HG03108 (cell line): ENCODE measurements around the gene SCUBE3.

Experiments
- ATAC-seq: cut with Tn5 transposase; IDR thresholded peaks from one replicate; pipeline ENCODE4 v1.9.1; 2021; ENCODE audit warnings: moderate library complexity; ENCODE audit not compliant: unreplicated experiment

SCUBE3 gene

GRCh38 chr6:35209081-35209480 lies 4.7 kb upstream of the SCUBE3 start:
- no peak for ATAC-seq

GRCh38 chr6:35209622-35210247 lies 4.0 kb upstream of the SCUBE3 start:
- ATAC-seq, result no peak

DNA sequence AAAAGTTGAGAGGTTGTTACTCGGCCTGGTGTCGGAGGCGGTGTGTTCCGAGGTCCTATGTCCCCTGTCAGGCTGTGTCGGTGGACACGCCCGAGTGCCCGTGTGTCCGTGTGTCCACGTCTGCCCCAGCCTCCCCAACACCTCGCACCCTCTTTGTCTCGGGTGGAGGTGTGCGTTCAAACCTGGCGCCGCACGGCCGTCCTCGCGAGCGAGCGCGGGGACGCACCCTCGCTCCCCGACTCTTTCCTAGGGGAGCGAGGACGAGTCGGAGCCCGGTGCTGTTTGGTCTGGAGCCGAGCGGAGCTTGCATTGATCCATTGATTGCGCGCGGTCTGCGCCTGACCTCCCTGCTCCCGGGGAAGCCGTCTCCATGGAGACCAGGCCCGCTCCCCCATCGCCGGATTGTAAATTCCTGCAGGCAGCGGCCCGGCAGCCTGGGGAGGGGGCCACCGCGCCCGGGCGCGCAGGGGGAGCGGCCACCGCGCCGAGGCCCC lies 411 bp upstream of the SCUBE3 start:
- ATAC-seq, result no peak

GRCh38 chr6:35214869-35215664 lies 1.3 kb downstream of the SCUBE3 start:
- ATAC-seq, result no peak

- no peak for ATAC-seq
Observed at GRCh38 chr6:35215665-35216411, 2.1 kb downstream of the SCUBE3 start.

GRCh38 chr6:35216412-35216732 lies 2.6 kb downstream of the SCUBE3 start:
- ATAC-seq, result no peak

DNA sequence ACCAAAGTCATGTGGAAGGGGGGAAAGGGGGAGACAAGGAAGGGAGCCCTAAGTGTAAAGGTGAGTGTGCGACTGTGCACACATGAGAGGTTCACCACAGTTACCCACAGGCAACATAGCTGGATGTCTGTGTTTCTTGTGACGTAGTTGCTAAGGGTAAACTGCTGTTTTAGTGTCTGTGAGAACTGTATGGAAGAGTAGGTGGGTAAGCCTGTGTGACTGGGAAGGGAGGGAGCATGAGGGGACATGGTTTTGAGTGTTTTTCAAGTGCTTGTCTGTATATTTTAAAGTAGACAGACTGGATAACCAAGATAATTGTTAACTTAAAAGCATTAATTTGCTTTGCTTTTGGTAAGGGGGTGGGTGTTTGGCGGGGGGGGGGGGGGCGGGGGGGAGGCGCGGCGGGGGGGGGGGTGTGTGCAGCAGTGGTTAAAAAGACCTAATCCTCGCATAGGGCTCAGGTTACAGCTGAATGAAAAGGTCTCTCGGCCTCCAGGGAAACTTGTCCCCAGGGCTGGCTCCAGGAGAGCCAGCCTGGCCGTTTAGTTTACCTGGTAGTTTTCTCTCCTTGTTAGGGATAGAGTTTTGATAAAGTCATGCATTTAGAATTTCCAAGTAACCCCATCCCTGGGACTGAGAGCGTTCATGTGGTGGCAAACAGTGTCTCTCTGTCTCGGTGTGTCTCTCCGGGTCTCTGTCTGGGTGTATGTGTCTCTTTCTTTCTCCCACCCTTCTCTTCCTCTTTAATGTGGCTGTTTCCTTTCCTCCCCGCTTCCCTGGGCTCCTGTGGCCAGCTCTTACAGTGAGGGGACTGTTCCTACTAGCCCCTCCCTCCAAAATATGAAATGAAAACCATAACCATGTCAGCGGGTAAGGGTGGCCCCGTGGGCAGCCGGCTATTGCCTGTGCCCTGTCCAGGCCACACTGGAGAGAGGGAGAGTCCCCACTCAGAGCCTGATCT lies 3.4 kb downstream of the SCUBE3 start:
- no peak for ATAC-seq

- no peak for ATAC-seq
Observed at GRCh38 chr6:35218021-35218420, 4.3 kb downstream of the SCUBE3 start.

DNA sequence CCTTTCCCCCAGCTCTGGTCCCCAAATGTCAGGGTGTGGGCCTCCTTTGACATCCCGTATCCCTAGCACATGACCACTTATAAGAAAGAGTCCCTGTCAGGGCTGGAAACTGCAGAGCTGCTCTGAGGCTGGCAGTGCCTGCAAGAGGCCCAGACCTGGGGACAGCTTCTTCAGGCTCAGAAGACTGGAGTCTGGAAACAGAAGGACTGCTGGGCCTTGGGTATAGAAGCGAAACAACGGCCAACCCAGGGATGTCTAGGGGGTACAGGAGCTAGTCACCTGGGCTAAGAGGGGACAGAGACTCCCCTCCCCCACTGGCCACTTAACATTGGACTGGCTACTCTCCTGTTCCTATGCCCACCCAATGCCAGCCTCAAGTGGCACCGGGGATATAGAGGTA lies 4.7 kb downstream of the SCUBE3 start:
- ATAC-seq, result no peak

DNA sequence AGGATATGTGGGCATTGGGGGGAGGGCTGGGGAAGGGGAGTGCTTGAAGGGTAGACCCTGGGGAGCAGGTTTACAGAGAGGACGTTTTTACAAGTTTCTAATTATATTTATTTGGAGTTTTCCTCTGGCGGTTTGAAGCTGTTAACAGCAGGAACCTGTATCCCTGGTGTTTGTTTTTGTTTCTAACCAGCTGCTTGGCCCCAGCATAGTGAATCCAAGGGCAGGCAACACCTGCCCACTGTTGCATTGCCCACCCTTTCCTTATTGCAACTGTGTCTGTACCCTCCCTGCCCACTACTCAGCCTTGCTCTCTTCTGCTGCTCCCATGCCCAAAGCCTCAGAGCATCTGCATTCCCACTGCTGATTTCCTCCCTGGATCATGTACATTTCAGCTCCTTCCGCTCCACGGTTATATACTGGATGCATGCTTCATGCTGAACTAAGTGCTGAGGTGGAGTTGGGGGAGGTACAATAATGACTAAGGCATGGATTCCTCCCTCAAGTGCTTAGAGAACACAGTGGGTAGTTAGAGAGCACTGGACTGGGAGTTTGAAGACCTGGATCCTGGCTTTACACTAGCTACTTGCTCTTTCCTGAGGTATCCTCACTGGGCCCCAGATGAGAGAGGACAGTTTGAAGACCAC lies 6.0 kb downstream of the SCUBE3 start:
- ATAC-seq, result no peak

- ATAC-seq, result no peak
Observed at GRCh38 chr6:35220711-35221110, 7.0 kb downstream of the SCUBE3 start.

- no peak for ATAC-seq
Observed at GRCh38 chr6:35223396-35223795, 9.6 kb downstream of the SCUBE3 start.

DNA sequence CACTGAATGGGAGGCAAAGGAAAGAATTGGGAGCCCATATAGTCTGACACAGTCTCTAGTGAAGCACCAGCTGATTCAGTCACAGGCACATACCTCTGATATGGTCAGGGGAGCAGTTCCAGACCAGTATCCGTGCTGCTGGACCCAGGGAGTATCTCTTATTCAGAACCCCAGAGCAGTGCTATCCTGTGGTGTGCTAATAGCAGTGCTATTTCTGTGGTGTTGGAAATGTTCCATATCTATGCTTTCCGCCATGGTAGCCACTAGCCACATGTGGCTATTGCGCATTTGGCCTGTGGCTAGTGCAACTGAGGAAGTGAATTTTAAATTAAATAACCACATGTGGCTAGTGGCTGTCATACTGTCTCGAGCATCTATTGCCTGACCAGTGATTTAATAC lies 11.0 kb downstream of the SCUBE3 start:
- ATAC-seq, result no peak

DNA sequence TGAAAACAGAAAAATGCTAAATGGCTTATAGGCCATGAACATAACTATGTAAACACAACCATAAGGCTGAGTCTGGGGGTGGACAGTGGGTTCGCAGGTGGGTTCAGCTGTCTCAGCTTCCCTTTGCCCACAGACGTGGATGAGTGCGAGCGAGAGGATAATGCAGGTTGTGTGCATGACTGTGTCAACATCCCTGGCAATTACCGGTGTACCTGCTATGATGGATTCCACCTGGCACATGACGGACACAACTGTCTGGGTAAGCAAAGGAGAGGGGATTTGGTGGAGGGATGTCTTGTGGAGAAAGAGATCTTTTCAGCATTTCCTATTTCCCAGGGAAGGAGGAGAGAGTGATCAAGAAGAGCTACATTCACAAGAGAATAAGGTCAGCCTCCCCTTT lies 14.7 kb downstream of the SCUBE3 start:
- no peak for ATAC-seq

- no peak for ATAC-seq
Observed at GRCh38 chr6:35229304-35229703, 15.5 kb downstream of the SCUBE3 start.

DNA sequence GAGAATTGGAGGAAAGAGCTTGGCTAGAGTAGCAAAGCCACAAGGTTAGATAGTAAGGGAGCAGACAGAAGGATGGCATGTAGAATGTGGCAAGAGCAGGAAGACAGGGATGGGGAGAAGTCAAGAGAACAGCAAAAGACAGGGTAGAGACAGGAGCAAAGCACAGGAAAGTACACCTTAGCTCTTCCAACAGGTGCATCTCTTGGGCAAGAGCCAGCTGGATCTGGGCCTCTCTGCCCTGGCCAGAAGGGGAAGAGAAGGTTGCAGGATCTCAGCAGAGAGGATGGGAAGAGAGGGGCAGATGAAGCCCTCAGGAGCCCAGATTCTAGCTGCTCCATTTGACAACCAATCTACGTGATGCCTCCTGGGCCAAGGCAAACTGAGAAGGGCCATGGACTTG lies 16.7 kb downstream of the SCUBE3 start:
- ATAC-seq, result no peak

DNA sequence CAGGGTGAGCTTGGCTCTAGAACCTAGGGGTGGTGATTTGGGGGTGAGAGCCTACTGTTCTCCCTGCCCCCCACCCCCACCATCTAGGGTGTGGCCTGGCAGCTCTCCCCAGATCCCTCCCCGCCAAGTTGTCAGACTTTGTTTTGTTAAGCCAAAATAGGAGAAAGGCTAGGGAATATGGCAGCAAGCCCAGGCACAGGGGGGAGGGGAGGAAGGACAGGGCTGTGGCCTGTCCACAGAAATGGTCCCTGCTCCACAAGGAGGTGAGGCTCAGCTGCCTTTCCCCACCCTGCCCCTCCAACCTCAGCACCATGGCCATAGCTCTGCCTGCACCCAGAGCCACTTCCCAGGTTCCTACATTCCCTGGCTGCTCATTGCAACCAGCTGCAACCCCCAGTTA lies 17.2 kb downstream of the SCUBE3 start:
- ATAC-seq, result no peak

- no peak for ATAC-seq
Observed at GRCh38 chr6:35231563-35231962, 17.8 kb downstream of the SCUBE3 start.

- no peak for ATAC-seq
Observed at GRCh38 chr6:35234901-35235300, 21.1 kb downstream of the SCUBE3 start.

GRCh38 chr6:35236223-35236622 lies 22.5 kb downstream of the SCUBE3 start:
- ATAC-seq, result no peak
